HTERT RPE-1 (cell line): ENCODE data around the gene KLHL42.

Experiments
- in situ Hi-C: fragments of 300-500 bp; cut with MboI; formaldehyde crosslinking; loops from 4 replicates; pipeline ENCODE4 v1.14.3; 2020; ENCODE audit warnings: low sequenced_read_pairs

KLHL42 gene

GRCh38 chr12:27852117-27852516, 72.1 kb downstream of the KLHL42 start:
- in situ Hi-C loops, result no loop called here
